GM19452 (cell line): ENCODE results near the gene DACT1.
"Not testable (repeated sequence)": the region's sequence is repeated elsewhere in the genome, so short reads cannot be mapped to it uniquely, and the experiment has no call there.

Source experiments
- ATAC-seq: cut with Tn5 transposase; IDR thresholded peaks from one replicate; pipeline ENCODE4 v1.9.1; 2021; ENCODE audit not compliant: unreplicated experiment

Gene DACT1

GRCh38 chr14:58637391-58638230 lies at the start of gene DACT1:
Gene DACT1 (plus strand): TSS chr14:58637962. CDS start chr14:58638203, 241 bp downstream.
- ATAC-seq = peak; percentile 43

GRCh38 chr14:58588321-58588720 lies 49.4 kb upstream of the DACT1 start:
- ATAC-seq = not testable (repeated sequence)

GRCh38 chr14:58593977-58594376 lies 43.8 kb upstream of the DACT1 start:
- ATAC-seq = no peak

- no peak for ATAC-seq
These were observed 40.7 kb upstream of the DACT1 start for GRCh38 chr14:58597041-58597440.

GRCh38 chr14:58598028-58598803 lies 39.5 kb upstream of the DACT1 start:
- no peak for ATAC-seq

GRCh38 chr14:58598804-58599525 lies 38.8 kb upstream of the DACT1 start:
- no peak for ATAC-seq

- no peak for ATAC-seq
These were observed 38.1 kb upstream of the DACT1 start for GRCh38 chr14:58599707-58600106.

- no peak for ATAC-seq
These were observed 32.3 kb upstream of the DACT1 start for GRCh38 chr14:58605465-58605864.

GRCh38 chr14:58607131-58607951 lies 30.4 kb upstream of the DACT1 start:
- no peak for ATAC-seq

GRCh38 chr14:58607952-58608317 lies 29.8 kb upstream of the DACT1 start:
- no peak for ATAC-seq

- ATAC-seq = no peak
These were observed 20.1 kb upstream of the DACT1 start for GRCh38 chr14:58617619-58618018.

GRCh38 chr14:58620011-58620410 lies 17.8 kb upstream of the DACT1 start:
- no peak for ATAC-seq

GRCh38 chr14:58625438-58625837 lies 12.3 kb upstream of the DACT1 start:
- no peak for ATAC-seq

GRCh38 chr14:58626431-58626831 lies 11.3 kb upstream of the DACT1 start:
- no peak for ATAC-seq

GRCh38 chr14:58628406-58628805 lies 9.4 kb upstream of the DACT1 start:
- no peak for ATAC-seq

- ATAC-seq = no peak
These were observed 8.5 kb upstream of the DACT1 start for GRCh38 chr14:58629281-58629680.

GRCh38 chr14:58631732-58632131 lies 6.0 kb upstream of the DACT1 start:
- ATAC-seq = no peak

- ATAC-seq = no peak
These were observed 3.9 kb upstream of the DACT1 start for GRCh38 chr14:58633831-58634230.

- no peak for ATAC-seq
These were observed 3.2 kb upstream of the DACT1 start for GRCh38 chr14:58634406-58635090.
